Middle frontal gyrus (tissue), 1 donor: Measurements from ENCODE around the gene GNG12.

Experiments
- DNase-seq: peaks from one replicate; pipeline ENCODE4 v3.0.0-alpha.2; 2015; ENCODE audit warnings: low spot score; ENCODE audit errors: extremely low spot score

The GNG12 gene

GRCh38 chr1:67815303-67816094, 17.8 kb downstream of the GNG12 start:
- no peak for DNase-seq

GRCh38 chr1:67814121-67814772, 19.0 kb downstream of the GNG12 start:
- DNase-seq: no peak

- no peak for DNase-seq
Measured at GRCh38 chr1:67812226-67812625, 21.0 kb downstream of the GNG12 start.

- DNase-seq: no peak
Measured at GRCh38 chr1:67811781-67812180, 21.5 kb downstream of the GNG12 start.

- no peak for DNase-seq
Measured at GRCh38 chr1:67809887-67810286, 23.4 kb downstream of the GNG12 start.

GRCh38 chr1:67807282-67807681, 26.0 kb downstream of the GNG12 start:
- DNase-seq: no peak

- no peak for DNase-seq
Measured at GRCh38 chr1:67804710-67805109, 28.6 kb downstream of the GNG12 start.

DNA sequence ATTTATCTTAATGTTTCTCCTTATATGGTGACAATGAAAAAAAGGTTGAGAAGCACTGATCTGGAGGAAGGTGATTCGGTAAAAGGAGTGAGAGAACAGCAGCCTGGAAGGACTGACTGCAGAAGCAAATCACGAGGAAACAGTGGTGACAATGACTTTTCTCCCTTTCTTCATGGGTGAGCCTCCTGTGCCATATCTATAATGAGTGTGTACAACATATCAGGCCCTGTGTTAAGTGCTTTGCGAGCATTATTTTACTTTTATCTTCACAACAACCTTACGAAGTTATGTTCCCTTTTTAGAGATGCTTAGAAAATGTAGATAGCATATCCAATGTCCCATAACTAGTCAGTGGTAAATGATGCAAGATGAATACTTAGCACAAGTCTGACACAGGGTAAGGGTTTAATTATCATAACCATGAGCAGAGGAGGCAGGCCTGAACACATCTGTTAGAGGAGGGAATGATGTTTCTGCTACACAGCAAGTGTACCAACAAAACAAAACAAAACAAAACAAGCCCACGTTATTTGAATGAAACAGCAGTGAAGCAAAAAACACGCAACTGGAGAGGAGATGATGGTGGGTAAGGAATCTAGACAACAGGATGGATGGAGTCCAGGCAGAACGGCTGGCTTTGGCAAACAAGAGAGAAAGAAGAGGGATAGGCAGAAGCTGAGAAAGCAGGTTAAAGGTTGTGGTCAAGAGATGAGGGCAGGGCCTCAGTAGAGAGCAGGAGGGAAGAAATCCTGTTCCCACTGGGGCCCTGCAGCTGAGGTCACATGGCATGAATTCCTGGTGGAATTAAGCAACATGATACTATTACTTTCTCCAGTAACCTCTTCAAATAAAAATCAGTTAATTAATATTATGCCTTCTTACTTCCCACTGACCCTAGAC, 29.6 kb downstream of the GNG12 start:
- DNase-seq: no peak

DNA sequence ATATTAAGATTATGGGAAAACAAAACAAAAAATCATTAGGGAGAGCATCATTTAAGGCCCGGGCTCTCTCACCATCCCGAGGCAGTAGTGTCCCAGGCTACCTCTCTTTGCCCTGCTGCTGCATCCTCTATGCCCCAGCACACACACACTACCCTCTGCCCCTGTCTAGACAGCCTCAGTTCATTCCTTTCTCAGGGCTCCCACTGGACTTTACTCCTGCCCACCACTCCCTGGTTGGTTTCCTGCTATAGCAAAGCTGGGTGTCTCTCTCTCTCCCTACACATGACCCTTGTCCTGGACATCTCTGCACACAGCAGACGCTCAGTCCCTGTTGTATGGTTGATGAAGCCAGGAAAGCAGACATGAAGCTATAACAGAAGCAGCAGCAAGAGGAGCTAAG, 30.7 kb downstream of the GNG12 start:
- DNase-seq: no peak

DNA sequence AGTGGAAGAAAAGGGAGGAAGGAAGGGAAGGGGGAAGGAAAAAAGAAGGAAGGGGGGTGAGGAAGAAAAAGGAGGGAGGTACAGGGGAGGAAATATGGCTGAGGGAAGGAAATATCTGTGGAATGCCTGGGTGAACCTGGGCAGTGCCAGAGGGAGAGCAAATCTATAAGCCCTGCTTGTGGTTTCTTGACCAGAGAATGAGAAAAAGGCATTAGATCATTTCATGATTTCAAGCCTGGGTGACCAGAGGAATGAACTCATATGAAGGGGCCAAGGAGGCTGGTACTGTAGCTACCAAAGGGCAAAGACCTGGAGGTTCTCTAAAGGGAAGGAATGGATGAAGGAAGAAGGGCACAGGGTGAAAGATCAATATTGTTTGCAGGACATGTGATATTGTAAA, 31.4 kb downstream of the GNG12 start:
- no peak for DNase-seq

GRCh38 chr1:67795179-67795912, 37.9 kb downstream of the GNG12 start:
- DNase-seq: no peak

DNA sequence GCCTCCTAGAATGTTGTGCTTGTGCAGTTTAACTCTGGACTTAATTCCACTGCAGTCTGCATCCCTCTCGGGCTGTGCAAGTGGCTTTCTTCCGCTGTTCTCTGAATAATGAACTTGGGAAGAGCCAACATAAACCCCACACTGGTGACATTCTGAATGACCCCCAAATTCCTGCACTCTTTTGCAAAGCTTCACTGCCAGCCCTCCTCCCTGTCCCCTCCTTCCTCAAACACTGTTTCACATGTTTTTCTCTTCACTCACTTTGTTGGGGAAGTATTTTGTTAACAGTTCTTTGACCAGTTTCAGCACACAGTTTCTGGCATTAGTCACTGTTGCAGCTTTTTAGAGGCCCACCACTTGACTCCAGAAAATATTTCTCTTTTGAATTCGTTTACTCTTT, 39.7 kb downstream of the GNG12 start:
- no peak for DNase-seq

GRCh38 chr1:67792741-67793458, 40.4 kb downstream of the GNG12 start:
- DNase-seq: no peak

DNA sequence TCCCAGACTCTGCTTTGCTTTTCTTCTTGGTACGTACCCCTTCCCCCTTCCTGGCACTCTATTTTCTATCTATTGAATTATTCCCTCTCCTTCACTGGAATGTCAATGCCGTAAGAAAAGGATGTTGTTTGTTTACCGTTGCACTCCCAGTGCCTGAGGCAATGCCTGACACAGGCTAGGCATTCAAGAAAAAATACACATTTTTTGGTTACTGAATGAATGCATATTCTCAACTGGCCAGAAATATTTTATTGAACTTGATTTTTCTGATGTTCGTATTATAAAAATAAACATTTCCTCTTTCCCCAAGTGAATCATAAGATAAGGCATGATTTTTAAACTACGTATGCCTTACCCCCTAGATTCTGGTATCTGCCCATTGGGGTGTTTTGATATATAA, 41.2 kb downstream of the GNG12 start:
- no peak for DNase-seq

DNA sequence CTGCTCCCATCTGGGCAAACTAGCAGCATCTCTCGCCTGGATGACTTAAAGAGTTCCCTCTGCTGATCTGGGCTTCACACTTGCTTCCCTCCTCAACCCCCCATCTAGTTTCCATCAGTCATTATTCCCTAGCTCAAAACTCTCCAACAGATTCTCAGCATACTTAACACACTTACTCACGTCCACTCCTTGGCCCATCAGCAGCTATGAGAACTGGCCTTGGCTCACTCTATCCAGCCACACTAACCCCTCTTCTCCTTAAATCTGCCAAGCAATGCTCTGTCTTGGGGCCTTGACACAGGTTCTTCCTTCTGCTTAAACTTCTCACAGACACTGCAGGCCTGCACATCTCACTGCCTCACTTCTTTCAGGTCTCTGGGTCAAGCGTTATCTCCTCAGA, 41.6 kb downstream of the GNG12 start:
- DNase-seq: no peak

GRCh38 chr1:67791261-67791660, 42.0 kb downstream of the GNG12 start:
- DNase-seq: no peak

DNA sequence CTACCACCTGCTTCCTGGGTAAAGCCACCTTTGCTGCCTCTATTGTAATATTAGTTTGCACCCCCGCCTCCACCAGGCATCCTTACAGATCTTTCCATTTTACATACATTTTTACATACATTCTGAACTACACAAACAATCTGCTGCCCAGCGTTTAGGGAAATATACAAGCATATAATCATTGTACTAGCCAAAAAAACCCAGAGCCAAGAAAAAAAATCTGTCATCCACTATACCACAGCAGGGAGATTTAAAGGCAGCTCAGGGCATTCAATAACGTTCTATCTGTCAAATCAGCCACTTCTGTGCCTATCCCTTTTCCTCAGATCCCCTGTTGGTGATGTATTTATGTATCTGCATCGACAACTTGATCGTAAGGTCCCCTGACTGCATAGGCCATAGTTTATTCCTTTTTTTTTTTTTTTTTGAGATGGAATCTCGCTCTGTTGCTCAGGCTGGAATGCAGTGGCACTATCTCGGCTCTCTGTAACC, 43.0 kb downstream of the GNG12 start:
- DNase-seq: no peak

DNA sequence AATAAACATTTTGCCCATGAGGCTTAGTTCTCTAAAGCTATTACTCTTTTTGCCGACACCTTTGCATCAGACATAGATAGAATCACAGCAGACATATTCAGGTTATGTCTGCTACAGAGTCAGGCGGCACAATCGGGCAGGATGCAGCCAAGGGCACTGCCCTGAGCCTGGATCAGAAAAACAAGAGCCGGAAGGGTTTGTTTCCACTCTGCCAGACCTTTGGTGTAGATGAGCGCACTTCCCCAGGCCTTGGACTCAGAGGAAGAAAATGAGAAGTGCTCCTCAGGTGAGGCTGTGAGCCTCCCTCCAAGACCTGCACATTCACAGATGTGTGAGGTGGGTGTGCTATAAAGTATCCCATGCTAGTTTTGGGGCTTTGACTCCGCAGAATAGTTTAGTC, 43.7 kb downstream of the GNG12 start:
- no peak for DNase-seq

GRCh38 chr1:67788904-67789303, 44.4 kb downstream of the GNG12 start:
- no peak for DNase-seq

DNA sequence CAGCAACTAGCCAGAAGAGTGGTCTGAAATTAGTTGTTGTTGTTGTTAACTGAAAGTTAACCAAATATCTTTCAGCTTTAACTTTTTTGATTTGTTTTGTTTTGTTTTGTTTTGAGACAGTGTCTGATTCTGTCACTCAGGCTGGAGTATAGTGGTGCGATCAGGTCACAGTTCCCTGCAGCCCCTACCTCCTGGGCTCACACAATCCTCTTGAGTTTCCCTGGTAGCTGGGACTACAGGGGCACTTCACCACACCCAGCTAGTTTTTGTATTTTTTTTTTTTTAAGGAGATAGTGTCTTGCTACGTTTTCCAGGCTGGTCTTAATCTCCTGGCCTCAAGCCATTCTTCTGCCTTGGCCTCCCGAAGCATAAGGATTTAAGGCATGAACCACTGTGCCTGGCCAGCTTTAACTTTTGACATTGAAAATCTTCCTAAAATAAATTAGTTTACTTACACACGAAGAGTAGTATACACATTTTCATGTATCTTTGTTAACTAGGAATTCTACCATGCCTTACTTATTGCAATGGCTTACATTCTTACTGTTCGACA, 45.0 kb downstream of the GNG12 start:
- DNase-seq: no peak
